ENCODE data around the gene CFAP74.

- TF ChIP-seq POLR2A (IDR thresholded peaks at IDR 0.05; ENCODE audit: low read length) = no peak
- no peak for TF ChIP-seq GATA1 (IDR thresholded peaks at IDR 0.05; ENCODE audit: low read depth, low read length)
Measured at GRCh38 chr1:2052756-2053155, 49.2 kb upstream of the CFAP74 start.

Measured in erythroblast (primary cell).